Anterior cingulate cortex (tissue), 58 donors: Measurements from ENCODE around the gene PEX6.
A peak's percentile ranks its signal among the peaks of the same experiment; 100 is the strongest.
"Not testable (repeated sequence)": the region's sequence is repeated elsewhere in the genome, so short reads cannot be mapped to it uniquely, and the experiment has no call there.

Experiments used
- DNase-seq, 58 donors: peaks; one replicate each; lab custom pipeline; 2025; lab: John Stamatoyannopoulos, UW

PEX6 gene

GRCh38 chr6:42998205-42998604 lies 19.2 kb upstream of the PEX6 start:
- not testable (repeated sequence) for DNase-seq

- no peak for DNase-seq
Measured at GRCh38 chr6:42996513-42996912, 17.5 kb upstream of the PEX6 start.

- DNase-seq = no peak
Measured at GRCh38 chr6:42993445-42993844, 14.5 kb upstream of the PEX6 start.

GRCh38 chr6:42989923-42990322 lies 10.9 kb upstream of the PEX6 start:
- no peak for DNase-seq

GRCh38 chr6:42988486-42989020 lies 9.6 kb upstream of the PEX6 start:
- DNase-seq = no peak

- no peak for DNase-seq
Measured at GRCh38 chr6:42987533-42988451, 8.8 kb upstream of the PEX6 start.

- DNase-seq = no peak
Measured at GRCh38 chr6:42984924-42985475, 6.0 kb upstream of the PEX6 start.

GRCh38 chr6:42984001-42984923 lies 5.3 kb upstream of the PEX6 start, which contains the start of gene PPP2R5D:
Gene PPP2R5D, plus strand, starts transcription at chr6:42984570. Its CDS starts 108 bp downstream, at chr6:42984678.
- peak; percentile 68 to 100 (median 96) for DNase-seq

- no peak for DNase-seq
Measured at GRCh38 chr6:42981836-42982235, 2.9 kb upstream of the PEX6 start.

GRCh38 chr6:42979523-42980177 lies 669 bp upstream of the PEX6 start:
- no peak for DNase-seq

GRCh38 chr6:42978487-42978838 lies 518 bp downstream of the PEX6 start:
- peak in 5 of 58 donors; percentile 10 to 47 (median 25) for DNase-seq

- no peak for DNase-seq
Measured at GRCh38 chr6:42974919-42975505, 4.0 kb downstream of the PEX6 start.

- DNase-seq = no peak
Measured at GRCh38 chr6:42973926-42974325, 5.1 kb downstream of the PEX6 start.

GRCh38 chr6:42971746-42972327 lies 7.1 kb downstream of the PEX6 start:
- DNase-seq = peak in 7 of 58 donors; percentile 19 to 64 (median 34)

- DNase-seq = no peak
Measured at GRCh38 chr6:42970871-42971612, 7.9 kb downstream of the PEX6 start.

- DNase-seq = no peak
Measured at GRCh38 chr6:42969934-42970333, 9.0 kb downstream of the PEX6 start.

- no peak for DNase-seq
Measured at GRCh38 chr6:42969431-42969830, 9.6 kb downstream of the PEX6 start.

- no peak for DNase-seq
Measured at GRCh38 chr6:42968783-42969182, 10.2 kb downstream of the PEX6 start.
